GM19035 (cell line): ENCODE data around the gene NANP.
"Not testable (repeated sequence)": the region's sequence is repeated elsewhere in the genome, so short reads cannot be mapped to it uniquely, and the experiment has no call there.

Experiments used
- ATAC-seq: cut with Tn5 transposase; IDR thresholded peaks from one replicate; pipeline ENCODE4 v1.9.1; 2021; ENCODE audit not compliant: unreplicated experiment

NANP gene

DNA sequence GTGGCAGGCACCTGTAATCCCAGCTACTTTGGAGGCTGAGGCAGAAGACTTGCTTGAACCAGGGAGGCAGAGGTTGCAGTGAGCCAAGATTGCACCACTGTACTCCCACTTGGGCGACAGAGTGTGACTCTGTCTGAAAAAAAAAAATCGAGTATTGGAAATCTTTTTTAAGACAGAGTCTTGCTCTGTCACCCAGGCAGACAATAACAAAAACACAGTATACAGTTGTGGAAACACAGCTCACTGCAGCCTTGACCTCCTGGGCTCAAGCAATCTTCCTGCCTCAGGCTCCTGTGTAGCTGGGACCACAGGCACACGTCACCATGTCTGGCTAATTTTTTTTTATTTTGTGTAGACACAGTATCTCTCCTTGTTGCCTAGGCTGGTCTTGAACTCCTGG is 15.0 kb downstream of the NANP start:
- ATAC-seq, result no peak

DNA sequence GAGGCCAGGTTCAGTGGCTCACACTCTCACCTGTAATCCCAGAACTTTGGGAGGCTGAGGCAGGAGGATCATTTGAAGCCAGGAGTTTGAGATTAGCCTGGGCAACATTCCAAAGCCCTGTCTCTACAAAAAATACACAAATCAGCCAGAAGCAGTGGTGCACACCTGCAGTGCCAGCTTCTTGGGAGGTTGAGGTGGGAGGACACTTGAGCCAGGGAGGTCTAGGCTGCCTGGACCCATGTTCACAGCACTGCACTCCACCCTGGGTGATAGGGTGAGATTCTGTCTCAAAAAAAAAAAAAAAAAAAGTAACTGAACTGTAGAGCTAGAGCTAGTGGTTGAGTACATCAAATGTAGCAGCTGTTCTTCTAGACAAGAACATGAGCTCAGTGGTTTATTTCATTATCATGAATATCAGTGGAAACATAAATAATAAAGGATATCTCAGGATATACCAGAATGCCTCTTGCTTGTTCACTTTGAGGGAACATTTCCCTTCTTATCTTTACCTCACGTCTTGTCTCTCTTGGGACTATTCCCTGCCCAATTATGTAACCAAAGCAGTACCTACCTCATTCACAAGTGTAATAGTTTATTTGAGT is 17.6 kb downstream of the NANP start:
- no peak for ATAC-seq

DNA sequence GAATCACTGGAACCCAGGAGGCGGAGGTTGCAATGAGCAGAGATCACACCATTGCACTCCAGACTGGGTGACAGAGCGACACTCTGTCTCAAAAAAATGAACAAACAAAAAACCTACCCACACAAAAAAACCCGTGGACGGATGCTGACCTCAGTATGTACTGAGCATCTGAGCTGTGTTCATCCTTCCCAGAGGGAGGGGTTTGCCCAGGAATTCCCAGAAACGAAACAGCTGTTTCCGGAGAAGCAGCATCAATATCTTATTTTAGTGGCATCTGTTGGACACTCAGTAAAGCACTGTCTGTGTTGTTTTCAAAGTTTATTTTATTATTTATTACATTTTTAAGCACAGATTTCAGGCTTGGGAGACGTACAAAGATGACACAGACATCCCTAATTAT is 18.7 kb downstream of the NANP start:
- ATAC-seq, result no peak

DNA sequence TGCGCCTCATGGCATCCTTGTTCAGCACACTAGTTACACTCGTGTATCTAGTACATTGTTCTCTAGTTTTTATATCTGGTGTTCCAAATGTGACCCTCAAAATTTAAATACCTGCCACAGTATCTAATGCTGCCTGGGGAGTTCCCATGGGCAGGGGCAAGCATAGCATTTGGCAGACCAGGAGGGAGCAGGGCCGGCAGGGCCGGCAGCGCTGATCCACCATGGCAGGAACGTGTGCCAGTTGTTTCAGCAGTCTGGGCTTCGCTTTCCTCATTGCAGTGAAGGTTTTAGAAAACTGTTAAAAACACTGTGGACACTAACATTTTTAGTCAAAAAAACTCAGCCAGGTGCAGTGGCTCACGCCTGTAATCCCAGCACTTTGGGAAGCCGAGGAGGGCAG is 19.2 kb downstream of the NANP start:
- no peak for ATAC-seq

DNA sequence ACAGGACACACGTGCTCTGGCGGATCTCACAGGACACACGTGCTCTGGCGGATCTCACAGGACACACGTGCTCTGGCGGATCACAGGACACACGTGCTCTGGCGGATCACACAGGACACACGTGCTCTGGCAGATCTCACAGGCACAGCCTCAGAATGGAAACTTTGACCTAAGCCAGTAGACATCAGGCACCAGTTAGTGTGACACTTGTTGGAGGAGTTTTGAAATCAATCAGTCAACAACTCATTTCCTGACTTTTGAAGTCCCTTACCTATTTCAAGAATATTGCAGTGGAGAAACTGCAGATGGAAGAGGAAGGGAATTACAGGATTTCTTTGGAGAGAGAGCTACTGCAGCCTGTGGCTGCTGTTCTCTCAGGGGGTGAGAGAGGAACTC is 20.9 kb downstream of the NANP start:
- ATAC-seq, result not testable (repeated sequence)

DNA sequence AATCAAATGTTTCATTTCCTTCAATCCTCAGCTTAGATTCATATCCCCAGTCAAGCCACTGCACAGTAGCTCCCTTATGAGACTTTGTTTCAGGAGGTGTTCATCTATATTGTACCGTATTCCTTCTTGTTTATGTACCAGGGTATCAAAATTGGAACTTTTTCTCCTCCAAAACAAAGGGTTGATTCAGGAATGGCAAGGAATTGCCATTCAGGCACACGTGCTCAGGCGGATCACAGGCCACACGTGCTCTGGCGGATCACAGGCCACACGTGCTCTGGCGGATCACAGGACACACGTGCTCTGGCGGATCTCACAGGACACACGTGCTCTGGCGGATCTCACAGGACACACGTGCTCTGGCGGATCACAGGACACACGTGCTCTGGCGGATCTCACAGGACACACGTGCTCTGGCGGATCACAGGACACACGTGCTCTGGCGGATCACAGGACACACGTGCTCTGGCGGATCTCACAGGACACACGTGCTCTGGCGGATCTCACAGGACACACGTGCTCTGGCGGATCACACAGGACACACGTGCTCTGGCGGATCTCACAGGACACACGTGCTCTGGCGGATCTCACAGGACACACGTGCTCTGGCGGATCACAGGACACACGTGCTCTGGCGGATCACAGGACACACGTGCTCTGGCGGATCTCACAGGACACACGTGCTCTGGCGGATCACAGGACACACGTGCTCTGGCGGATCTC is 21.5 kb downstream of the NANP start:
- ATAC-seq, result not testable (repeated sequence)

DNA sequence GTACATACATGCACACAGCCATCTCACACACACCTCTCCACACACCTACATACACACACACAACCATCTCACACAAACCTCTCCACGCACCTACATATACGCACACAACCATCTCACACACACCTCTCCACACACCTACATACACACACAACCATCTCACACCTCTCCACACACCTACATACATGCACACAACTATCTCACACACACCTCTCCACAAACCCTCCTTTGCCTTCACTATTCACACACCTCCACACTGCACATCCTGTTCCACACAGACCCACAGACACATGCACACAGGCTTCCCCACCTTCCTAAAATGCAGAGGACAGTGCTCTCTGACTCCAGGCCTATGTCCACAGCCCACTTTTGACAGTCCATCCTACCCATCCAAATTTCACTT is 22.2 kb downstream of the NANP start:
- ATAC-seq, result no peak

DNA sequence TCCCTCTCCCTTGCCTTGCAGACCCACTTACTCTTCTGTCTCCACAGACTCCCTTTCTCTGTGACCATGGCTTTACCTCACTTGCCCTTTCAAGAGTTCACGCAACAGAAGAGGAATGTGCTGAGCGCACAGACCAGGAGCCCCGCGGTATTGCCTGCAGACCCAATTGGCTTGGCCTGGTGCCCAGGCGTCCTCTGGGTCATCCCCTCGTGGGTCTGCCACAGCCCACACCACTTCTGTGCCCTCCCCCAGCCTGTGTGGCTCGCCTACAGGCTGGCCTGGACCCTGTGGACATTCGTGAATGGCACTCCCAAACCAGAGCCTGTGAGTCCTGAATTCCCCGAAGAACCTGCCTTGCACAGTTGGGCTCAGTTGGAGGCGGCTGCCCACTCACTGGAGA is 23.2 kb downstream of the NANP start:
- ATAC-seq, result no peak

DNA sequence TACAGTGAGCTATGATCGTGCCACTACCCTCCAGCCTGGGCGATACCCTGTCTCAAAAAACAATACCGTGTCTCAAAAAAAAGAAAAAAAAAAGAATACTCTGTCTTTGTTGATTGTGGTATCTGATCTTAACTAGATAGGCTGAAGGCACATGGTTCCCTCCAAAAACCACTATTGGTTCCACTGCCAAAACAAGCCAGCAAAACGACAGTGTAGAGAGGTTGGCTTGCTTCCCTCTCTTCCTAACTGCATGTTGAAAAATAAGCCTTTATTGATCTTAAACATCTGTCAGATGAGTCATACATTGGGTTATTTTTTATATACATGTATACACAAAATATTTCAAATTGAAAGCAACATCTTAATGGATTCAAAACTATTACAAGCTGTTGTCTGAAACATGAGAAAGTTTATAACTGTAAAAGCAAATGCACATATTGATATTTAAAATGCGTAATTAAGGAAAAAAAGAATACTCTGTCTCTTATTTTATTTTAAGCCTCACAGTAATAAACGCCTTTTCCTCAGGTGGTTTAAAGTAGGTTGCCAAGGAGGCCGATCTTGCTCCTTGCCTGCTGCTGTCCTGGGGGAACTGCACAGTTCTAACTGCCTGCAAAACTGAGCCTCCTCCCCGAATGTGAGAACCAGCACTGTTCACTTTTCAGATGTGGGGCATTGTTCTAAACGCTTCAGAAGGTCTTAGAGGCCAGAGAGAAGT is 31.5 kb downstream of the NANP start:
- no peak for ATAC-seq

DNA sequence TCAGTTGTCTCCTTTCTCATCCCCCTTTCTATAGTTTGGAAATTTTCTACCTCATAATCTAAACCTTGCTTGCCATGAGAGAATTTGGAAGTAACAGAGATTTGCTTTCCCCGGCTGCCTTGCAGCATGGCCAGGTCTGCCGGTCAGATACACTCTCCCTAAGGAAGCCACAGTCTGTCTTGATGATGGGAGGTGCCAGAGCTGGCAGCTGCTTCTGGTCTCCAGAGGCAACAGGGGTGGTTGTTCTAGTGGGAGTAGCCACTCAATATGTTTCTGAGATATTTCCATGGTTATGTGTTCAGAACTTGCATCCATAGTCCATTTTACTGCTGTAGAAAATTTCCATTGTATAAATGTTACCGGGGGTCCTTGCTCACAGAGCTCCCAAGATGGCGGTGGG is 33.0 kb downstream of the NANP start:
- not testable (repeated sequence) for ATAC-seq

DNA sequence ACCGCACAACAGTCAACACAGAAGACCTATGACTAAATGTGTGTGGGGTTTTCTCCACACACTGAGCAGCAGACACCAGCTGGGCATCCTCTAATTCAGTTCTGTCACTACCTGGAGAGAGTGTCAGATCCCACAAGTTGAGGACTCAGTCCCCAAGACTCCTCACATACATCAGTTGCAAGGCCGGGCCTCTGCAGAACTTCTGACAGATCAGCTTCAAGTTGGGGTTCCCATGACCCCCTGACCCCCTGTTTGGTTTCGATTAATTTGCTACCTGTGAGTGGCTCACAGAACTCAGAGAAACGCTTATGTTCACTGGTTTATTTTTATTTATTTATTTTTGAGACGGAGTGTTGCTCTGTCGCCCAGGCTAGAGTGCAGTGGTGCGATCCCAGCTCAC is 35.3 kb downstream of the NANP start:
- no peak for ATAC-seq

DNA sequence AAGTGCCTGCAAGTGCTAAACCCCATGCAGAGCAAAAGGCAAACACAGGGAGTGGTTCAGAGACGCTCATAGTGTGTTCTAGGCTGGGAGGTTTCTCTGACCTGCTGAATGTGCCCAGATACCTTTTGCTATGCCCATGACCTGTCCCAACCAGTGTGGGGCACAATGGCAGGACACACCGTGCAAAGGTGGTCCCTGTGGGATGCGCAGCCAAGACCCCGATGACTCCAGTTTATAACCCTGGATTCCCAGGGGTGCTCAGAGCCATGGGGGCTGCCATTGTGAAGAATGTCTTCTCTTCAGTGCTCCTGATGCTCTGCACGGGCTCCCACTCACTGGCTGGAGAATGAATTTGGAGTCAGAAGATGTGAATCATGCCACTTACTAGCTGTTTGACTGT is 36.3 kb downstream of the NANP start:
- ATAC-seq, result no peak

DNA sequence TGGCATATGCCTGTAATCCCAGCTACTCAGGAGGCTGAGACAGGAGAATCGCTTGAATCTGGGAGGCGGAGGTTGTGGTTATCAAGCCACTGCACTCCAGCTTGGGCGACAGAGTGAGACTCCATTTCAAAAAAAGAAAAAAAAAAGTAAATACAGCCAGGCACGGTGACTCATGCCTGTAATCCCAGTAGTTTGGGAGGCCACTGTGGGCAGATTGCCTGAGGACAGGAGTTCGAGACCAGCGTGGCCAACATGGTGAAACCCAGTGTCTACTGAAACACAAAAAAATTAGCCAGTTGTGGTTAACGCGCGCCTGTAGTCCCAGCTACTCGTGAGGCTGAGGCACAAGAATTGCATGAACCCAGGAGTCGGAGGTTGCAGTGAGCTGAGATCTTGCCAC is 36.9 kb downstream of the NANP start:
- ATAC-seq, result no peak

DNA sequence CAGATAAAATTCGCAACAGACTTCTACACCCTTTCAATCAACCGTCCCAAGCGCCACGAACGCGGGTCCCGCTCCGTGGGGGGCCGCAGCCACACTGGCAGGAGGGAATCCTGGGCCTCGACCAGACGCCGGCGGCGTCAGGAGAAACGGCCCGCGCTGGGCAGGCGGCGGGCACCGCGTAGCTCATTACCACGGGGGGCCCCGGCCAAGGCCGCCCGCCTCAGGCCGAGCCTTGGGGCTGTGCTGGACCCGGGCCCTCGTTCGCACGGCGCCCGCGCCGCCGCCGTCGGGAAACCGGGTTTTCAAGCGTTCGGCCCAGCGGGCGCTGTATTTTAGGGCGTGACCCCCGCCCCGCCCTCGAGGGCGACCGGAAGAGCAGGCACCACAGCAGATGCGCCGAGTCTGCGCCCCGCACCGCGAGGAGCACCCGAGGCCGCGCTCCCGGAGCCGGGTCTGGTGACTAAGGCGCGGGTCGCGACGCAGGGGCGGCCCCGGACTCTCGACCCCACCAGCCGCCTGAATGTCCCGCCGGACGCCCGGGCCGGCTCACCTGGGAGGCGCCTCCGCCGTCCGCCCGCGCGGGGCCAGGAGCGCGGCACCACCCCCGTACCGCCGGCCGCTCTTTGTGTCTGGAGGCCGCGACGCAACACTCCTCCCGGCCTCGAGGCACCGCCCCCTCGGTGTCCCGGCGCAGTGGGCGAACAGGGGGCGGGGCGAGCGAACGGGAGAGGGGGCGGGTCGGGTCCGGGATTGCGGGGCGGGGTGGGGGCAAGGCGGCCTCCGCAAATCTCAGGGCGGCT is 38.7 kb downstream of the NANP start, which contains the start of gene NINL:
NINL (minus strand) TSS at position 627 of the 800 bp plus-strand sequence. CDS start 58,944 bp downstream, outside the sequence.
- ATAC-seq, result no peak

DNA sequence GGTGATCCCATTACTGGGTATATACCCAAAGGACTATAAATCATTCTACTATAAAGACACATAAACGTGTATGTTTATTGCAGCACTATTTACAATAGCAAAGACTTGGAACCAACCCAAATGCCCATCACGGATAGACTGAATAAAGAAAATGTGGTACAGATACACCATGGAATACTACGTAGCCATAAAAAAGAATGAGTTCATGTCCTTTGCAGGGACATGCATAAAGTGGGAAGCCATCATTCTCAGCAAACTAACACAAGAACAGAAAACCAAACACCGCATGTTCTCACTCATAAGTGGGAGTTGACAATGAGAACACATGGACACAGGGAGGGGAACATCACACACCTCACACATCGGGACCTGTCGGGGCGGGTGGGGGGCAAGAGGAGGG is 40.2 kb downstream of the NANP start:
- ATAC-seq, result not testable (repeated sequence)

DNA sequence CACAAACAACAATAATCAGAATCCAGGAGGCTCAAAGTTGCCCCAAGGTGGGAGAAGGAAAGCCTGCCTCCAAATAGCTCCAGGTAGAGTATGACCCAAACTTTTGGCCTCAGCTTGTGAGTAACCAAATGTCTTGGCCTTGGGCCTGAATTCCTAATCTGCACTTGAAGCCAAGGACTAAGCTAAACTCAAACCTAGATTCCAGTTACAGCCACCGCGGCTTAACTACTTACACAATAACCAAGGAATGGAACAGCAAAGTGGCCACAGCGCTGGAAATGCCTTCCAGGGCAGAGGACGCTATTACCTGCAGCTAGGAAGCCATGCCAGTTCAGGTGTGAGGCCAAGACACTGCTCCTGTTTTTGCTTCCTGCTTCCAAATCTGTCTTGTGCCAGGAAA is 43.1 kb downstream of the NANP start:
- no peak for ATAC-seq

DNA sequence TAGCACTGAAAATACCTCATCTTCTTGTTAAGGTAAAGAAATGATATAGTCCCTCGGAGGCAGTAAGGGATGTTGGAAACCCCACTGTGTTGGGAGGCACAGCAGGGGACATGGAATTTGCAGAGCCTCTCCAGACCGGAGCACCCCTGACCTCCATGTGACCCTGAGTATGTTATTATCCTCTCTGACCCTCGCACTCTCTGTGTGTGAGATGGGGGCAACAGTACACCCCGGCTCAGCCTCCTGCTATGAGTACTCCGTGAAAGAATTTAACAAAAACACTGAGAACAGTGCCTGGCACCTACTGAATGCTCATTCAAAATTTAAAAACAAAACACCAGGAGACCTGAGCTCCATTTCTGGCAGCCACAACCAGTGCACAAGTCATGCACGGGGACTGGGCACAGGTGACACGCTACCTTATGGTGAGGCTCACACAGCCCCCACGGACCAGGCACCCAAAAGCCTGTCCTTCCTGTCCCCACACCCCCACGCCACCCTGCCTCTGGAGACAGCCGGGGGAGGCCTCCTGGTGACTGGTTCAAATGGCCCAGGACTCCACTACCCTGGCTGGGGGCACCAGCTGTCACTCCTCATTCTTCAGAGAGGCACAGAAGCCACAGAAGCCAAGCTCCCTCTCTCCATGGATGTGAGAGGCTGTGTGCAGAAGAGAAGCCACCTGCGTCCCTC is 44.6 kb downstream of the NANP start:
- no peak for ATAC-seq

DNA sequence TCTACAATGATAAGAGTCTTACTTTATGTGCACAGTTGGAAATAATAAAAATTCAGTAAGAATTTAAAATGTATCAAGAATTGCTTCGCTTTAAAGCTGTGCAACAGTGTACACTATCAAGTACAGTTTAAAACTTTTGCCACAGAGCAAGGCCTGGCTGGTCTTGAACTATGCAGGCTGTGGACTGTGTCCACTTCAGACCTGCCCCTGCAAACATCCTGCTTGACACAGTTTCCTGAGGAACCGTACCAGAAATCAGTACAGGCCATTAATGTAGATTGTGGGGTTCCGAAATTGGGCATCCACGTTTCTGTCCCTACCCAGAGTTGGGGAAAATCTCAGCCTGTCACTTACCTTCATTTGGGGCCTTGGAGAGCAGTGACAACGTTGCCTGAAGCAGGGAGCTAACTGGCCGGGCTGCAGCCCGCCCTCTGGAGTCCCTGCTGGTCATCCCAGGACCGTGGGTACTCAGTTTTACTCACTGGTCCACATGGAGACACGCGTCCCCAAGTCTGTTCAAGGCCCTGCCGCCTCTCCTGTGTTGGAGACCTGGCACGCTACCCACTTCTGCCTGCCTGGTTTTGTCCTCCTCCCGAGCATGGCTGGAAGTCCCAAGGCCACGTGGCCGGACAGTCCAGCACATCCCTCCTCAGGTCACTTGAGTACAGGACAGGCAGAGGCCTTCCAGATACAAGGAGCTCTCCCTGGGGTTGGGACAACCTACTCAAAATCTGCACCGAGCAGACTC is 46.9 kb downstream of the NANP start:
- ATAC-seq, result no peak

DNA sequence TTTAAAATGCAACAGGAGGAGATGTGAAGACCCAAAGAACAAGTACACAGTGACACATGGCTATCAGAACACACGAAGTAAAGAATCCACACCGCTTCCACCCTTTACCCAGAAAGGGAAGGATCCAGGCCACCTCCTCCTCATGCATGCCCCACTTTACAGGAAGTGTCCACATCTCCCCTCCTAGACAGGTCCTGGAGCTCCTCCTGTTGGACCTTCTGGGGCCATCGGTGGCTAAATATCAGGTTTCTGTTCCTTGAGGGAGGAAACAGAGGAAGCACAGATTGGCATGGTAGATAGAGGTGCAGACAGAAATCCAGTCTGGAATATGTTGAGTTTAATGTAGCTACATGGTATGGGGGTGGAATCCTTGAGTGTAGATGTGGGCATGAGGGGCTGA is 49.4 kb downstream of the NANP start:
- no peak for ATAC-seq
